GM19193 (cell line): Measurements from ENCODE around the gene RLBP1.

Experiments
- POLR2A ChIP-seq: IDR thresholded peaks from 4 replicates; pipeline ENCODE4 v1.6.1; 2011; ENCODE audit not compliant: insufficient read depth, insufficient read length; ENCODE audit errors: extremely low read depth

The RLBP1 gene

GRCh38 chr15:89221543-89221942, at the start of gene RLBP1:
Gene RLBP1, minus strand, starts transcription at chr15:89221579. Its CDS starts 2,604 bp downstream, at chr15:89218975.
- TF ChIP-seq POLR2A, result no peak

GRCh38 chr15:89248584-89248983, 27.2 kb upstream of the RLBP1 start:
- TF ChIP-seq POLR2A, result no peak

GRCh38 chr15:89247446-89247845, 26.1 kb upstream of the RLBP1 start:
- no peak for TF ChIP-seq POLR2A

- no peak for TF ChIP-seq POLR2A
Observed at GRCh38 chr15:89244574-89244903, 23.2 kb upstream of the RLBP1 start.

GRCh38 chr15:89243691-89244573, 22.6 kb upstream of the RLBP1 start, which contains the start of gene FANCI:
Gene FANCI, plus strand, starts transcription at chr15:89243979. Its CDS starts 3,669 bp downstream, at chr15:89247648.
- TF ChIP-seq POLR2A, result peak; percentile 86

GRCh38 chr15:89243046-89243690, 21.8 kb upstream of the RLBP1 start:
- no peak for TF ChIP-seq POLR2A

- TF ChIP-seq POLR2A, result no peak
Observed at GRCh38 chr15:89231832-89232231, 10.5 kb upstream of the RLBP1 start.

- TF ChIP-seq POLR2A, result no peak
Observed at GRCh38 chr15:89230277-89230676, 8.9 kb upstream of the RLBP1 start.

GRCh38 chr15:89227425-89227824, 6.0 kb upstream of the RLBP1 start:
- no peak for TF ChIP-seq POLR2A

- TF ChIP-seq POLR2A, result no peak
Observed at GRCh38 chr15:89226359-89227221, 5.2 kb upstream of the RLBP1 start.

GRCh38 chr15:89225588-89225987, 4.2 kb upstream of the RLBP1 start:
- TF ChIP-seq POLR2A, result no peak

- TF ChIP-seq POLR2A, result no peak
Observed at GRCh38 chr15:89218531-89218930, 2.8 kb downstream of the RLBP1 start.

GRCh38 chr15:89217686-89218376, 3.5 kb downstream of the RLBP1 start:
- no peak for TF ChIP-seq POLR2A

GRCh38 chr15:89217031-89217430, 4.3 kb downstream of the RLBP1 start:
- TF ChIP-seq POLR2A, result no peak
